DND-41 (cell line): ENCODE data around the gene PI16.

Source experiments
- ATAC-seq: fragments of 200-7000 bp; cut with Tn5 transposase; 3 replicates; pipeline ENCODE4 v1.9.1; 2021; ENCODE audit warnings: low read depth; ENCODE audit not compliant: insufficient read depth
- DNase-seq: peaks from one replicate; pipeline ENCODE4 v3.0.0-alpha.2; 2020
- H2AFZ ChIP-seq: 2 replicates; pipeline ENCODE4 v1.6.0; 2012; ENCODE audit warnings: low read depth, low read length
- H3K27ac ChIP-seq: 2 replicates; pipeline ENCODE4 v1.5.1; 2012; ENCODE audit warnings: low read length, inconsistent platforms
- H3K27me3 ChIP-seq: fragments of 200-600 bp; sonication (generic); 2 replicates; pipeline ENCODE4 v1.6.0; 2012; ENCODE audit warnings: low read length, mild to moderate bottlenecking, inconsistent platforms; ENCODE audit not compliant: insufficient read depth, poor library complexity
- H3K36me3 ChIP-seq: 2 replicates; pipeline ENCODE4 v1.5.1; 2012; ENCODE audit warnings: low read length, inconsistent platforms; ENCODE audit not compliant: insufficient read depth
- H3K4me1 ChIP-seq: 2 replicates; pipeline ENCODE4 v1.5.1; 2012; ENCODE audit warnings: mild to moderate bottlenecking, low read length; ENCODE audit not compliant: insufficient read depth
- H3K4me2 ChIP-seq: 2 replicates; pipeline ENCODE4 v1.6.0; 2012; ENCODE audit warnings: mild to moderate bottlenecking, moderate library complexity, low read length, inconsistent platforms; ENCODE audit not compliant: insufficient read depth
- H3K4me3 ChIP-seq, 2 experiments: fragments of 200-600 bp in 1 of 2; shearing (Covaris generic) in 1 of 2; 2 replicates each; pipeline ENCODE4 v1.5.1; 2012 to 2016; ENCODE audit warnings: inconsistent platforms in 2 of 2, low read length in 2 of 2, mild to moderate bottlenecking in 2 of 2, low read depth in 1 of 2, moderate library complexity in 1 of 2
- H3K79me2 ChIP-seq: 2 replicates; pipeline ENCODE4 v1.6.0; 2012; ENCODE audit warnings: low read length, inconsistent platforms; ENCODE audit not compliant: insufficient read depth
- H3K9ac ChIP-seq: 2 replicates; pipeline ENCODE4 v1.6.0; 2012; ENCODE audit warnings: low read depth, mild to moderate bottlenecking, inconsistent platforms, low read length, moderate library complexity
- H3K9me3 ChIP-seq: 2 replicates; pipeline ENCODE4 v1.5.1; 2012; ENCODE audit warnings: low read length, moderate library complexity, mild to moderate bottlenecking, inconsistent platforms; ENCODE audit not compliant: insufficient read depth, severe bottlenecking
- H4K20me1 ChIP-seq: 2 replicates; pipeline ENCODE4 v1.6.0; 2012; ENCODE audit warnings: low read length; ENCODE audit not compliant: insufficient read depth
- EZH2 ChIP-seq: IDR thresholded peaks from 3 replicates; pipeline ENCODE4 v1.6.1; 2012; ENCODE audit warnings: borderline replicate concordance, low read depth, mild to moderate bottlenecking, moderate library complexity, low read length, inconsistent platforms; ENCODE audit not compliant: severe bottlenecking
- TF ChIP-seq, protein P1 (sequence below): IDR thresholded peaks from 2 replicates; pipeline ENCODE4 v1.5.1; 2012; ENCODE audit warnings: borderline replicate concordance, low read length, moderate library complexity, mild to moderate bottlenecking; ENCODE audit not compliant: poor library complexity, severe bottlenecking; ENCODE audit errors: extremely low read depth

Gene PI16

DNA sequence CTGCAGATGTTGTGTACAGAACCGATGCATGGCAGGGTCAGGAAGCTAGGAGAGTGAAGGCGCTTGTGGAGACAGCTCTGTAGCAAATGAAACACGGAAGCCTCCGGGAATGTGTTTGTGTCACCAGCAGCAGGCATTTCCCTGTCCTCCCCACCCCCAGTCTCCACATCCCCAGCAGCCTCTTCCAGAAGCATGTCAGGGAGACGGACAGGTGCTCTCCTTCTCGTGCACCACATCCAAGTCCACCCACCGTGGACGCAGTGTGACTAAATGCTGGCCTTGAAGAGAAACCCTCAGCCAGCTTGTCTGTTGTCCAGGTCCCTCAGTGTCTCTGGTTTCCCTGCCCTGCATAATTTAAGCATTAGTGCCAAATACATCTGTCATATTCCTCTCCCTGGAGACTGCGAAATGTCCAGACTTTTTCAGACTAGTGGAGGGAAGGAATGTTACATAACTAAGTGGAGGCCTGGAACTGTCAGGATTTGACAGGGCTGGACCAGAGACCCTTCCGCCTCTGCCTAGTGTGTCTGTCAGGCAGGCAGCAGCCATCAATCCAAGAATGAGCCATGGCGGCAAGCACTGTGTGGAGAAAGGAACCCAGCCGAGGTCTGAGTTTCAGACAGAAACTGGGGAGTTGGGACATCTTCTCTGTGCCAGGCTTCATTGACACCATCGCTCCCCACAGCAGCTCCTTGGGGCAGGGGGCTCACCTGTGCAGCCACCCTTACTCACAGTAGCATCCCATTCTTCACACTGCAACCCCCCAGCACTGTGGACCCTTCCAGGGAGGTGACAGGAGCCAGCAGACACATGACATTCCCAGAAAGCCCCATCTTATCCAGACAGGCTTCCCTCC lies 26.6 kb upstream of the PI16 start:
- Histone ChIP-seq H3K4me1 (no peaks in the 10 kb centered on the region), H3K27ac (no peak overlapping the region), H3K4me2 (no peak overlapping the region), H3K36me3 (peaks cover 29% of the 10 kb centered on the region), H3K4me3 (no peak overlapping the region), H3K9me3 (no peaks in the 10 kb centered on the region), H2AFZ (no peak overlapping the region), H3K79me2 (no peaks in the 10 kb centered on the region), H3K9ac (no peak overlapping the region), H4K20me1 (no peaks in the 10 kb centered on the region), H3K27me3 (no peaks in the 10 kb centered on the region)
- ATAC-seq (no peak; the same call in 2 of the 3 replicates), DNase-seq (no peak)
- no peak for TF ChIP-seq EZH2
- TF ChIP-seq, protein P1, sequence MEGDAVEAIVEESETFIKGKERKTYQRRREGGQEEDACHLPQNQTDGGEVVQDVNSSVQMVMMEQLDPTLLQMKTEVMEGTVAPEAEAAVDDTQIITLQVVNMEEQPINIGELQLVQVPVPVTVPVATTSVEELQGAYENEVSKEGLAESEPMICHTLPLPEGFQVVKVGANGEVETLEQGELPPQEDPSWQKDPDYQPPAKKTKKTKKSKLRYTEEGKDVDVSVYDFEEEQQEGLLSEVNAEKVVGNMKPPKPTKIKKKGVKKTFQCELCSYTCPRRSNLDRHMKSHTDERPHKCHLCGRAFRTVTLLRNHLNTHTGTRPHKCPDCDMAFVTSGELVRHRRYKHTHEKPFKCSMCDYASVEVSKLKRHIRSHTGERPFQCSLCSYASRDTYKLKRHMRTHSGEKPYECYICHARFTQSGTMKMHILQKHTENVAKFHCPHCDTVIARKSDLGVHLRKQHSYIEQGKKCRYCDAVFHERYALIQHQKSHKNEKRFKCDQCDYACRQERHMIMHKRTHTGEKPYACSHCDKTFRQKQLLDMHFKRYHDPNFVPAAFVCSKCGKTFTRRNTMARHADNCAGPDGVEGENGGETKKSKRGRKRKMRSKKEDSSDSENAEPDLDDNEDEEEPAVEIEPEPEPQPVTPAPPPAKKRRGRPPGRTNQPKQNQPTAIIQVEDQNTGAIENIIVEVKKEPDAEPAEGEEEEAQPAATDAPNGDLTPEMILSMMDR, result no peak

DNA sequence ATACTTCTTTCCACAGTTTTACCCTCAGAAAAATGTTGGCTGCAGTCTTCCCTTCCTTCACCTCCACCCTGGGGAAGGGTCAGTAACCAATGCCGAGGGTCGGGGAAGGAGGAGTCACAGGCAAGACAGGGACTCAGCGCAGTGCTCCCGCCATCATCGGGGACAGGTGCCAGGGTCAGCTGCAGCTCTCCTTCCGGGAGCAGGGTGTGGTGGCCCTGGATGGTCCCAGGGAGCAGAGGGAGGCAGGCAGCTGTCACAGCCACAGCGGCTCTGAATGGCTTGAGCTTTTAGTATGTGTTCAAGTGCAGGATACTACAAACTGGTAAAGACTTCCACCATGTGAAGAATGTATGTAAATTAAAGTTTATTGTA lies 26.0 kb upstream of the PI16 start:
- DNase-seq, result no peak
- H3K4me2 ChIP-seq, result no peak overlapping the region
- ATAC-seq, result no peak

DNA sequence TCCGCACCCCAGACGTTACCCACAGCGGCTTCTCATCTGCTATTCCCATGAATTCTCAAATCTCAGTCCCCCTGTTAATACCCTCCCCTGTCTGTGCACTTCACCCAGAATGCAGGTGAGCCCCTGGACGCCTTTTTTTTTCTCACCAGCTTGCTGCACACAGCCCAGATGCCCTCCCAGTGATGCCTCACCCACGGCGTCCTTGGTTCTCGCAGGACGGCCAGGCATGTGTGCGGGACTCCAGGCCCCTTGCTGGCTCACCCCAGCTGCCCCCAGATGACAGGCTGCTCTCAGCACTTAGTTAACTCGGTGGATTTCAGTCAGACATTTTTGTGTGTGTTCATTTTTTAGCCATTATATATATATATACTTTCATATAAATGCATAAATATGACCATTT lies 25.4 kb upstream of the PI16 start:
- Histone ChIP-seq H3K4me1 (no peaks in the 10 kb centered on the region), H3K27ac (no peak overlapping the region), H2AFZ (no peak overlapping the region), H3K4me3 (no peak overlapping the region), H3K79me2 (no peaks in the 10 kb centered on the region), H3K27me3 (no peaks in the 10 kb centered on the region), H3K9ac (no peak overlapping the region), H4K20me1 (no peaks in the 10 kb centered on the region), H3K36me3 (peaks cover 18% of the 10 kb centered on the region), H3K9me3 (no peaks in the 10 kb centered on the region), H3K4me2 (no peak overlapping the region)
- TF ChIP-seq EZH2, result no peak
- TF ChIP-seq, protein P1, result no peak
- no peak for DNase-seq
- ATAC-seq, result no peak

More for the DNA sequence above, 26.0 kb upstream of the PI16 start:
- Histone ChIP-seq H3K9me3 (no peaks in the 10 kb centered on the region), H3K4me1 (no peaks in the 10 kb centered on the region), H3K79me2 (no peaks in the 10 kb centered on the region), H2AFZ (no peak overlapping the region), H4K20me1 (no peaks in the 10 kb centered on the region), H3K4me3 (no peak overlapping the region), H3K27ac (no peak overlapping the region), H3K27me3 (no peaks in the 10 kb centered on the region), H3K9ac (no peak overlapping the region), H3K36me3 (peaks cover 23% of the 10 kb centered on the region)
- TF ChIP-seq EZH2, result no peak
- TF ChIP-seq, protein P1, result no peak
